Prostate gland (tissue), 2 donors: ENCODE data around the gene G3BP1.

Experiments
- CTCF ChIP-seq, 4 experiments: fragments of 200-600 bp in 2 of 4; fragments of 450-650 bp in 2 of 4; sonication (generic) in 2 of 4; IDR thresholded peaks; 1 replicate in 3 of 4; 2 replicates in 1 of 4; pipeline ENCODE4 v1.5.1; 2016 to 2019; ENCODE audit warnings: antibody characterized with exemption in 4 of 4, mild to moderate bottlenecking in 2 of 4, moderate library complexity in 2 of 4
- POLR2A ChIP-seq: fragments of 450-650 bp; IDR thresholded peaks from one replicate; pipeline ENCODE4 v1.6.1; 2016; ENCODE audit warnings: antibody characterized with exemption, mild to moderate bottlenecking

GRCh38 chr5:151758430-151759241 is 13.1 kb upstream of the G3BP1 start, which contains the start of gene ATOX1:
- TF ChIP-seq CTCF (IDR thresholded peaks at IDR 0.05) = peak in 3 of 4 experiments; percentile 38 to 72 (median 60)
- peak; percentile 92 for TF ChIP-seq POLR2A
